NOMO-1 (cell line): Measurements from ENCODE around the gene GSPT1.
"Not testable (repeated sequence)": the region's sequence is repeated elsewhere in the genome, so short reads cannot be mapped to it uniquely, and the experiment has no call there.

Experiments used
- DNase-seq, 2 experiments: peaks; one replicate each; lab custom pipeline; 2025; ENCODE audit not compliant: unreplicated experiment in 2 of 2; lab: John Stamatoyannopoulos, UW

The GSPT1 gene

GRCh38 chr16:11915644-11916523 is at the start of gene GSPT1:
TSS of gene GSPT1 (minus strand) at chr16:11915956. CDS start at chr16:11915720, 236 bp downstream.
- peak; percentile 97 to 99 for DNase-seq

- DNase-seq, result no peak
Measured at GRCh38 chr16:11964761-11965551, 49.2 kb upstream of the GSPT1 start, which contains the start of gene TNFRSF17. TSS of gene TNFRSF17 (plus strand) at chr16:11965210. CDS start at chr16:11965325, 115 bp downstream.

DNA sequence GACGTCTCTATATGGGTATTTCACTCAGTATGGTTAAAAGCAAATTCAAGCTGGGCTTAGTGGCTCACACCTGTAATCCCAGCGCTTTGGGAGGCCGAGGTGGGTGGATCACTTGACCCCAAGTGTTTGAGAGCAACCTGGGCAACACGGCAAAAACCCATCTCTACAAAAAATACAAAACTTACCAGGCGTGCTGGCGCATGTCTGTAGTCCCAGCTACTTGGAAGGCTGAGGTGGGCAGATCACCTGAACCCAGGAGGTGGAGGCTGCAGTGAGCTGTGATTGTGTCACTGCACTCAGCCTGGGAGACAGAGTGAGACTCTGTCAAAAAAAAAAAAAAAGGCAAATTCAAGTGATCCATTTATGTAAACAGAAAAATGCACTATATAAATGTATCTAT is 48.0 kb upstream of the GSPT1 start:
- DNase-seq, result no peak

- DNase-seq, result not testable (repeated sequence)
Measured at GRCh38 chr16:11962978-11963377, 47.2 kb upstream of the GSPT1 start.

GRCh38 chr16:11962457-11962856 is 46.7 kb upstream of the GSPT1 start:
- peak; percentile 31 to 63 for DNase-seq

- no peak for DNase-seq
Measured at GRCh38 chr16:11957591-11958395, 42.0 kb upstream of the GSPT1 start.

DNA sequence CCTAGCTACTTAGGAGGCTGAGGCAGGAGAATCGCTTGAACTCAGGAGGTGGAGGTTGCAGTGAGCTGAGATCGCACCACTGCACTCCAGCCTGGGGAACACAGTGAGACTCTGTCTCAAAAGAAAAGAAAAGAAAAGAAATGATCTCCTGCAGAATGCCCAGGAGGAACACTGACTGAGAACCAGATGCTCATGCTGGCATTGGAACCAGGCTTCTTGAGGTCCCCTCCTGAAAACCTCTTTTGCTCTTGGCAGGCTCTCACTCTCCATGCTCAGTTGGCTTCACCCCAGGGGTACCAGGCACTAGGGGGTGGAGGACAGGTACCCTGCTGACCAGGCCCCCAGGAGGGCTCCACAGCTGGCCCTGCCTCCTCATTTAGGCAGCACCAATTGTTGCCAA is 40.8 kb upstream of the GSPT1 start:
- no peak for DNase-seq

GRCh38 chr16:11955713-11956123 is 40.0 kb upstream of the GSPT1 start:
- no peak for DNase-seq

- DNase-seq, result not testable (repeated sequence)
Measured at GRCh38 chr16:11953576-11953975, 37.8 kb upstream of the GSPT1 start.

DNA sequence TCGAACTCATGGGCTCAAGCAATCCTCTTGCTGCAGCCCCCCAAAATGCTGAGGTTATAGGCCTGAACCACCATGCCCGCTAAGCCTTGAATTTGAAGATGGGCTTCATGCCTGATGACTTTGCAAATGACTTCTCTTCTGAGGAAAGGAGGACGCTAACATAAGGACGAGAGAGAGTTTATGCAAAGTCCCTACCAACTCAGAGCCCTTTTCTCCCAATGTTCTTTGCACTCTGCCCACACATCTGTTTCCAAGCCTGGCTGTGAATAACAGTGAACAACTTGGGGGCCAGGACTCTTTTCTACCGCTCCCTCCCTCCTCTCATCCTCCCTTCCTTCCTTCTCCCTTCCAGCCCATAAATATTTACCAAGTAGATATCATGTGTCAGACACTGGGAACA is 34.6 kb upstream of the GSPT1 start:
- no peak for DNase-seq

GRCh38 chr16:11949527-11949926 is 33.8 kb upstream of the GSPT1 start:
- DNase-seq, result peak in 1 of 2 experiments; percentile 57

DNA sequence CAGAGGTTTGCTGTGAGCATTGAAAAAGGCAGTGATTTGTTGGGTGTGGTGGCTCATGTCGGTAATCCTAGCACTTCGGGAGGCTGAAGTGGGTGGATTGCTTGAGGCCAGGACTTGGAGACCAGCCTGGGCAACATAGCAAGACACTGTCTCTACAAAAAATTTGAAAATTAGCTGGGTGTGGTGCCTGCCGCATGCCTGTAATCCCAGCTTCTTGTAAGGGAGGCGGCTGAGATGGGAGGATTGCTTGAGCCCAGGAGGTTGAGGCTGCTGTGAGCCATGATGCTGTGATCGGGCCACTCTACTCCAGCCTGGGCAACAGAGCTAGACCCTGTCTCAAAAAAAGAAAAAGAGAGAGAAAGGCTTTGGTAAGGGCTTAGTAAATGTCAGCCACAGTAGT is 33.1 kb upstream of the GSPT1 start:
- DNase-seq, result no peak

- DNase-seq, result no peak
Measured at GRCh38 chr16:11946433-11946832, 30.7 kb upstream of the GSPT1 start.

GRCh38 chr16:11941945-11942344 is 26.2 kb upstream of the GSPT1 start, which contains the start of gene NPIPB2:
TSS of gene NPIPB2 (minus strand) at chr16:11942045. CDS start at chr16:11942045, 0 bp downstream.
- DNase-seq, result not testable (repeated sequence)

- not testable (repeated sequence) for DNase-seq
Measured at GRCh38 chr16:11927350-11927749, 11.6 kb upstream of the GSPT1 start.

GRCh38 chr16:11924046-11924445 is 8.3 kb upstream of the GSPT1 start:
- not testable (repeated sequence) for DNase-seq

- DNase-seq, result no peak
Measured at GRCh38 chr16:11916524-11917285, 949 bp upstream of the GSPT1 start.

DNA sequence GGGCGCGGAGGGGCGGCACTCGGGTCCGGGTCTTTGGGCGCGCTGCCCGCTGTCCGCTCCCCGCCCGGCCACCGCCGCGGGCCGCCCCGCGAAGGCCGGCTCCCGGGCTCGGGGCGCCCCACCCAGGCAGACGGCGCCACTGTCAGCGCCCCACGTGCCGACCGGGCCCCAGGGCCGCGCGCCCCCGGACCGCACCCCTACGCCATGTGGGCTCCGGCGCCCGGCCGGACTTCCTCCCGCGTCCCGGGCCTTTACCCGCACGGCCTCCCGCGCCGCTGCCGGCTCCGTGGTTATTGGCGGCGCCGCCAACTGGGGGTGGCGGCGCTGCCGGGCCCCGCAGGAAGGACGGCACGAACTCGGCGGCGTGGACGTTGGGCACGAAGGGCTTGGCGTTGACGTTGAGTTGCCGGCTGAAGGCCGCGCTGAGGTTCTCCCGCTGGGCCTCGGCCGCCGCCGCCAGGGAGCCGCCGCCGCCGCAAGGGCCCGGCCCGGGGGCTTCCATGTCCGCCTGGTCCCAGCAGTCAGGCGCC is 577 bp downstream of the GSPT1 start:
- DNase-seq, result peak; percentile 26 to 33
